K562 (cell line): Measurements from ENCODE around the gene MAGT1. TPM values are rescaled to one million over a fixed set of nuclear protein-coding genes. Genes with fewer than 3 reads are reported as not detected.

ENCODE experiments used
- ATAC-seq: fragments of 200-7000 bp; cut with Tn5 transposase; 3 replicates; pipeline ENCODE4 v1.9.1; 2020; ENCODE audit warnings: moderate library complexity
- BruUV-seq: library from RNA; stranded (reverse); fragments of 400-500 nt; replicated peaks from 2 replicates; lab custom pipeline; 2021; lab: Mats Ljungman, UMichigan
- CTCF ChIA-PET: fragments of 300-600 bp; formaldehyde crosslinking; extraction: SDS; loops from one replicate; lab custom pipeline; 2021; ENCODE audit warnings: low intra/inter-chr PET ratio; lab: Yijun Ruan, JAX
- POLR2A ChIA-PET: fragments of 300-600, 350-650 bp; sonication (Branson Sonifier 250); formaldehyde crosslinking; extraction: SDS; loops from one replicate; lab custom pipeline; 2021; ENCODE audit warnings: antibody characterized with exemption, inconsistent platforms; lab: Yijun Ruan, JAX
- DNase-seq, 4 experiments: peaks; one replicate each; pipeline versions ENCODE4 v3.0.0 to v3.0.0-alpha.2; 2011 to 2018; ENCODE audit warnings: low spot score in 3 of 4, mixed read lengths in 3 of 4; ENCODE audit errors: extremely low read depth in 1 of 4
- FAIRE-seq: peaks from 2 replicates; lab custom pipeline; 2011; peaks lifted over from hg19 to GRCh38; lab: Jason Lieb, UNC
- H2AFZ ChIP-seq: 2 replicates; pipeline ENCODE4 v1.6.0; 2011; ENCODE audit warnings: low read depth, low read length, control low read depth, inconsistent platforms
- H3K27ac ChIP-seq: fragments of 200-600 bp; 3 replicates; pipeline ENCODE4 v1.8.0; 2011; ENCODE audit warnings: low read depth, mild to moderate bottlenecking, control low read depth, inconsistent platforms, low read length, moderate library complexity, mixed read lengths; ENCODE audit errors: extremely low read depth
- H3K27me3 ChIP-seq, 2 experiments: fragments of 300-600 bp in 1 of 2; 2 replicates in 1 of 2; 3 replicates in 1 of 2; pipeline versions ENCODE4 v1.6.0 to v1.8.0; 2011; ENCODE audit warnings: inconsistent platforms in 2 of 2, low read length in 2 of 2, mild to moderate bottlenecking in 1 of 2, mixed read lengths in 1 of 2, moderate library complexity in 1 of 2; ENCODE audit not compliant: control insufficient read depth in 2 of 2, insufficient read depth in 2 of 2
- H3K36me3 ChIP-seq: fragments of 300-600 bp; 3 replicates; pipeline ENCODE4 v1.8.0; 2011; ENCODE audit warnings: mild to moderate bottlenecking, low read length, inconsistent platforms; ENCODE audit not compliant: control insufficient read depth, insufficient read depth
- H3K4me1 ChIP-seq, 2 experiments: fragments of 200-600 bp in 1 of 2; replicated peaks in 1 of 2; 2 replicates in 1 of 2; 3 replicates in 1 of 2; pipeline versions ENCODE4 v1.5.1 to v1.8.0; 2011; ENCODE audit warnings: inconsistent platforms in 2 of 2, low read length in 2 of 2, mild to moderate bottlenecking in 1 of 2, mixed read lengths in 1 of 2, moderate library complexity in 1 of 2; ENCODE audit not compliant: control insufficient read depth in 2 of 2, insufficient read depth in 2 of 2
- H3K4me2 ChIP-seq: 2 replicates; pipeline ENCODE4 v1.6.1; 2011; ENCODE audit warnings: low read length, control low read depth, inconsistent platforms, mixed read lengths; ENCODE audit not compliant: insufficient read depth
- H3K4me3 ChIP-seq: fragments of 200-600 bp; sonication (generic), shearing (Covaris generic); 2 replicates; pipeline ENCODE4 v1.5.1; 2016; ENCODE audit warnings: control low read depth, inconsistent platforms
- H3K79me2 ChIP-seq: fragments of 200-600 bp; 3 replicates; pipeline ENCODE4 v1.8.0; 2011; ENCODE audit warnings: low read length, inconsistent platforms; ENCODE audit not compliant: control insufficient read depth, insufficient read depth
- H3K9ac ChIP-seq, 2 experiments: 2 replicates each; pipeline versions ENCODE4 v1.6.0 to v1.6.1; 2011; ENCODE audit warnings: low read depth in 2 of 2, low read length in 2 of 2, control low read depth in 1 of 2, inconsistent platforms in 1 of 2, mild to moderate bottlenecking in 1 of 2, mixed read lengths in 1 of 2; ENCODE audit not compliant: insufficient read depth in 1 of 2
- H3K9me1 ChIP-seq: one replicate; pipeline ENCODE4 v1.6.0; 2011; ENCODE audit warnings: inconsistent platforms, mild to moderate bottlenecking, low read length, moderate library complexity; ENCODE audit not compliant: control insufficient read depth, insufficient read depth
- H3K9me3 ChIP-seq: replicated peaks from 2 replicates; pipeline ENCODE4 v1.5.1; 2011; ENCODE audit warnings: low read depth, low read length, inconsistent platforms; ENCODE audit not compliant: control insufficient read depth, insufficient read depth
- H4K20me1 ChIP-seq: replicated peaks from 2 replicates; pipeline ENCODE4 v1.6.1; 2011; ENCODE audit warnings: low read length, inconsistent platforms, mixed read lengths; ENCODE audit not compliant: control insufficient read depth, insufficient read depth
- CHCHD3 ChIP-seq: fragments of 250-450 bp; sonication (Bioruptor Pico); IDR thresholded peaks from 2 replicates; pipeline ENCODE4 v2.1.2; 2022; ENCODE audit warnings: mild to moderate bottlenecking
- CREB1 ChIP-seq, 2 experiments: sonication (generic) in 1 of 2; formaldehyde crosslinking in 1 of 2; IDR thresholded peaks; 2 replicates each; pipeline versions ENCODE4 v1.6.1 to v1.8.0; 2012 to 2022; ENCODE audit warnings: inconsistent platforms in 1 of 2, mild to moderate bottlenecking in 1 of 2, missing genetic modification reagents in 1 of 2, moderate library complexity in 1 of 2
- ETV1 ChIP-seq: fragments of 450-650 bp; conservative IDR thresholded peaks from 2 replicates; pipeline ENCODE4 v1.6.1; 2016; ENCODE audit warnings: missing genetic modification characterization, control low read depth, low read depth, missing compliant biosample characterization
- ETV5 ChIP-seq: sonication (generic); formaldehyde crosslinking; IDR thresholded peaks from 2 replicates; pipeline ENCODE4 v1.4.0; 2020; ENCODE audit warnings: low read depth, mild to moderate bottlenecking, missing genetic modification reagents
- FOXJ2 ChIP-seq: fragments of 200-800 bp; sonication (Bioruptor generic); IDR thresholded peaks from 2 replicates; pipeline ENCODE4 v1.6.1; 2016; ENCODE audit warnings: missing genetic modification characterization, missing compliant biosample characterization
- GABPB1 ChIP-seq: sonication (generic); formaldehyde crosslinking; IDR thresholded peaks from 2 replicates; pipeline ENCODE4 v1.8.0; 2022; ENCODE audit warnings: mild to moderate bottlenecking, missing genetic modification reagents
- NCOR1 ChIP-seq: fragments of 450-650 bp; IDR thresholded peaks from 2 replicates; pipeline ENCODE4 v1.6.1; 2016; ENCODE audit warnings: mild to moderate bottlenecking, moderate library complexity
- ZNF212 ChIP-seq: fragments of 450-650 bp; formaldehyde crosslinking; IDR thresholded peaks from 2 replicates; pipeline ENCODE4 v1.4.0; 2020; ENCODE audit warnings: mild to moderate bottlenecking
- ZNF354B ChIP-seq: fragments of 250-450 bp; sonication (Bioruptor Pico); IDR thresholded peaks from 2 replicates; pipeline ENCODE4 v1.4.0; 2020
- ZSCAN29 ChIP-seq: fragments of 450-650 bp; IDR thresholded peaks from 2 replicates; pipeline ENCODE4 v1.6.1; 2017
- WGBS: fragments of 100-300 bp; shearing (Covaris generic); methylation state at CpG from one replicate; pipeline ENCODE4 v1.1.6; 2016; ENCODE audit warnings: low coverage, mixed read lengths; ENCODE audit not compliant: insufficient coverage; ENCODE audit errors: missing lambda C conversion rate; 5-methylcytosine and 5-hydroxymethylcytosine counted together
- in situ Hi-C: fragments of 300-500 bp; cut with MboI; formaldehyde crosslinking; loops from 4 replicates; pipeline ENCODE4 v1.15.0; 2018; ENCODE audit warnings: inconsistent platforms, mixed read lengths
- intact Hi-C: fragments of 100-400 bp; cut with micrococcal nuclease; formaldehyde crosslinking; loops from 2 replicates; pipeline ENCODE4 v1.14.2; 2022
- polyA plus RNA-seq, 8 experiments: library from polyadenylated mRNA; depleted of rRNA in 4 of 8; stranded (reverse) in 5 of 8; unstranded in 3 of 8; fragments of >200 nt; fragmentation: Nextera tagmentation in 2 of 8; fragmentation: Illumina TruSeq in 1 of 8; extraction: Ambion mirVana in 2 of 8; extraction: Trizol in 1 of 8; gene quantifications; 2 replicates each; pipeline versions ENCODE4 v1.2.1 to v1.2.3, GENCODE V29; 2011 to 2014; ENCODE audit warnings: inconsistent platforms in 1 of 8, missing spikeins in 1 of 8
- total RNA-seq, 7 experiments: library from RNA; depleted of rRNA in 6 of 7; stranded (reverse); fragments of >200 nt in 6 of 7; fragmentation: Illumina TruSeq in 2 of 7; extraction: Trizol in 2 of 7; gene quantifications; 2 replicates each; pipeline versions ENCODE4 v1.2.1 to v1.2.3, GENCODE V29; 2011 to 2021; ENCODE audit warnings: low replicate concordance in 1 of 7
- TF ChIP-seq, protein P1 (sequence below): fragments of 250-450 bp; sonication (Bioruptor Pico); IDR thresholded peaks from 2 replicates; pipeline ENCODE4 v1.4.0; 2020

The MAGT1 gene
- total and polyA plus RNA-seq, 9 of the 15 experiments (the other 6 are each of a cell fraction or from before 2014, with no cell fraction given) = 15.5 to 46.2 (median 28.8) TPM

DNA sequence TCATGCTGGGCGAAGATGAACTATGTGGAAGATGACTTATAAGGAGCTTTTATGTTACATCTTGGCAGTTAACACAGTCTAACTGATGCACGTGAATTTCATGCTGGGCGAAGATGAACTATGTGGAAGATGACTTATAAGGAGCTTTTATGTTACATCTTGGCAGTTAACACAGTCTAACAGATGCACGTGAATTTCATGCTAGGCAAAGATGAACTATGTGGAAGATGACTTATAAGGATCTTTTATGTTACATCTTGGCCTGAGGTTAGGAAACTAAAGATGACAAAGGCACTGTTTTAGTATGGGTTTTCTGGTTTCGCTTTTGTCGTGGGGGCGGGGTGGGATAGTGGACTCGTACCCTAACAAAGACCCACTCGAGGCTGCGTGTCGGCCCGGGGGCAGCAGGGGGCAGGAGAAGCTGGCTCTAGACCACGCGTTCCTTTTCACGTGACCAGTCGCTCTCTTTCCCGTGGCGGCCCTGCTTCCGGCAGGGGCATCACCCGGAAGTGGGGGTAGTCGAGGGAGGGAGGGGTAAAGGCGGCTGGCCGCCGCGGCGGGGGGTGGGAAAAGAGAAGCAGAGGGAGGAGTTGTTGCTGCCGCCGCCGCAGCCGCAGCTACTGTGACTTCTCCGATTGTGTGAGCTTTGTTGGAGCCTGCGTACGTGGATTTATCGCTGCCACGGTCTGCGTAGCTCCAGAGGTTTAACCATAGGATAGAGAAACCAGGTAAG is 15.0 kb upstream of the MAGT1 start, which contains the start of gene ATP7A:
Gene ATP7A (plus strand): TSS at position 586 of the 733 bp plus-strand sequence. CDS start 60,949 bp downstream, outside the sequence.
- ChIA-PET CTCF (interaction anchor here (1.2 kb wide), 1 partner anchor 15 kb away, joined by 3 read pairs; the partner anchor contains the start of gene MAGT1), POLR2A (interaction anchor here (0.6 to 2.3 kb wide), 5 partner anchors 10 to 115 kb away, joined by 3 to 18 read pairs (median 3); partner anchors contain the start of genes COX7B and MAGT1)
- BruUV-seq = no TSS peak
- Histone ChIP-seq H3K79me2 (peaks cover 46% of the 10 kb centered on the region), H3K4me3 (peak within 1 kb of the TSS; percentile 60), H3K4me1 (peaks cover 0 to 5% of the 10 kb centered on the region in 2 experiments; a peak in 2 of 5 replicates), H3K9ac (peak within 1 kb of the TSS; percentile 78 to 86), H3K4me2 (peak within 1 kb of the TSS; percentile 91), H3K27me3 (no peaks in the 10 kb centered on the region), H3K9me3 (no peaks in the 10 kb centered on the region), H3K9me1 (no peaks in the 10 kb centered on the region), H4K20me1 (no peaks in the 10 kb centered on the region), H3K27ac (peak within 1 kb of the TSS; percentile 78), H3K36me3 (peaks cover under 1% of the 10 kb centered on the region; the same call in 2 of the 3 replicates), H2AFZ (peak within 1 kb of the TSS; percentile 91)
- in situ Hi-C loops (no loop called here), intact Hi-C loops (loop anchor here (1.0 to 5.0 kb wide), 2 partner anchors 52 to 114 kb away; no protein-coding TSS in a partner anchor)
- FAIRE-seq (peak; percentile 59), ATAC-seq (peak; percentile 89), DNase-seq (peak; percentile 88 to 93 (median 90))
- 3% methylated on average over 28 of the region's 36 CpGs for WGBS
- TF ChIP-seq NCOR1 (peak; percentile 82), CHCHD3 (no peak), ETV5 (peak; percentile 92), ETV1 (peak; percentile 90), GABPB1 (CRISPR knock-in tag) (peak; percentile 79), ZNF354B (CRISPR knock-in tag) (no peak), FOXJ2 (tag) (0 out of 2 replicates have a peak, but pooled peaks have one; percentile 30), ZSCAN29 (no peak), CREB1 (IDR thresholded peaks at IDR 0.05) (0 out of 2 replicates have a peak, but pooled peaks have one; percentile 21), CREB1 (CRISPR knock-in tag; IDR thresholded peaks at IDR 0.05) (no peak), ZNF212 (CRISPR knock-in tag) (no peak)
- TF ChIP-seq, protein P1, sequence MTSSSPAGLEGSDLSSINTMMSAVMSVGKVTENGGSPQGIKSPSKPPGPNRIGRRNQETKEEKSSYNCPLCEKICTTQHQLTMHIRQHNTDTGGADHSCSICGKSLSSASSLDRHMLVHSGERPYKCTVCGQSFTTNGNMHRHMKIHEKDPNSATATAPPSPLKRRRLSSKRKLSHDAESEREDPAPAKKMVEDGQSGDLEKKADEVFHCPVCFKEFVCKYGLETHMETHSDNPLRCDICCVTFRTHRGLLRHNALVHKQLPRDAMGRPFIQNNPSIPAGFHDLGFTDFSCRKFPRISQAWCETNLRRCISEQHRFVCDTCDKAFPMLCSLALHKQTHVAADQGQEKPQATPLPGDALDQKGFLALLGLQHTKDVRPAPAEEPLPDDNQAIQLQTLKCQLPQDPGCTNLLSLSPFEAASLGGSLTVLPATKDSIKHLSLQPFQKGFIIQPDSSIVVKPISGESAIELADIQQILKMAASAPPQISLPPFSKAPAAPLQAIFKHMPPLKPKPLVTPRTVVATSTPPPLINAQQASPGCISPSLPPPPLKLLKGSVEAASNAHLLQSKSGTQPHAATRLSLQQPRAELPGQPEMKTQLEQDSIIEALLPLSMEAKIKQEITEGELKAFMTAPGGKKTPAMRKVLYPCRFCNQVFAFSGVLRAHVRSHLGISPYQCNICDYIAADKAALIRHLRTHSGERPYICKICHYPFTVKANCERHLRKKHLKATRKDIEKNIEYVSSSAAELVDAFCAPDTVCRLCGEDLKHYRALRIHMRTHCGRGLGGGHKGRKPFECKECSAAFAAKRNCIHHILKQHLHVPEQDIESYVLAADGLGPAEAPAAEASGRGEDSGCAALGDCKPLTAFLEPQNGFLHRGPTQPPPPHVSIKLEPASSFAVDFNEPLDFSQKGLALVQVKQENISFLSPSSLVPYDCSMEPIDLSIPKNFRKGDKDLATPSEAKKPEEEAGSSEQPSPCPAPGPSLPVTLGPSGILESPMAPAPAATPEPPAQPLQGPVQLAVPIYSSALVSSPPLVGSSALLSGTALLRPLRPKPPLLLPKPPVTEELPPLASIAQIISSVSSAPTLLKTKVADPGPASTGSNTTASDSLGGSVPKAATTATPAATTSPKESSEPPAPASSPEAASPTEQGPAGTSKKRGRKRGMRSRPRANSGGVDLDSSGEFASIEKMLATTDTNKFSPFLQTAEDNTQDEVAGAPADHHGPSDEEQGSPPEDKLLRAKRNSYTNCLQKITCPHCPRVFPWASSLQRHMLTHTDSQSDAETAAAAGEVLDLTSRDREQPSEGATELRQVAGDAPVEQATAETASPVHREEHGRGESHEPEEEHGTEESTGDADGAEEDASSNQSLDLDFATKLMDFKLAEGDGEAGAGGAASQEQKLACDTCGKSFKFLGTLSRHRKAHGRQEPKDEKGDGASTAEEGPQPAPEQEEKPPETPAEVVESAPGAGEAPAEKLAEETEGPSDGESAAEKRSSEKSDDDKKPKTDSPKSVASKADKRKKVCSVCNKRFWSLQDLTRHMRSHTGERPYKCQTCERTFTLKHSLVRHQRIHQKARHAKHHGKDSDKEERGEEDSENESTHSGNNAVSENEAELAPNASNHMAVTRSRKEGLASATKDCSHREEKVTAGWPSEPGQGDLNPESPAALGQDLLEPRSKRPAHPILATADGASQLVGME (CRISPR knock-in tag) = no peak
